ENCODE measurements around the gene MPHOSPH6. TPM values are rescaled to one million over a fixed set of nuclear protein-coding genes. Genes with fewer than 3 reads are reported as not detected.
"Not testable (repeated sequence)": the region's sequence is repeated elsewhere in the genome, so short reads cannot be mapped to it uniquely, and the experiment has no call there.

MPHOSPH6 gene
- total RNA-seq, 2 experiments from 2014 or later = 27.1 to 28.7 TPM

DNA sequence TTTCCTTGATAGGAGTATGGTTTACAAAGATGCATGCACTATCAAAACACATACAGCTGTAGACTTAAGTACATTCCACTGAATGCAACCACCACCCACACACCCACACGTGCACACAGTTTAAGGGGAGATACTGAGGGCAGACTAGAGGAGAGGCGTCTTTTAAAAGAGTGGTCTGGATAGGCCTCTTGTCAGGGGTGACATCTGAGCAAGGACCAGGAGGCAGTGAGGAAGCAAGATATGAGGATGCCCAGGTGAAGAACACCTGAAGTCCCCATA lies 12.6 kb downstream of the MPHOSPH6 start:
- Mint-ChIP-seq H3K9me3 (no peaks in the 10 kb centered on the region), H3K4me1 (peaks cover 17% of the 10 kb centered on the region), H3K27me3 (no peaks in the 10 kb centered on the region), H3K27ac (no peak overlapping the region), H3K4me3 (no peak overlapping the region), H3K36me3 (ENCODE audit: low read depth) (peaks cover 58% of the 10 kb centered on the region)
- DNase-seq = no peak
- ChIA-PET CTCF (no interaction called here), POLR2A (no interaction called here)

GRCh38 chr16:82156761-82157533 lies 13.1 kb downstream of the MPHOSPH6 start:
- POLR2A ChIA-PET = no interaction called here
- Mint-ChIP-seq H3K4me1 (peaks cover 12% of the 10 kb centered on the region), H3K9me3 (no peaks in the 10 kb centered on the region), H3K36me3 (ENCODE audit: low read depth) (peaks cover 57% of the 10 kb centered on the region), H3K27me3 (no peaks in the 10 kb centered on the region), H3K27ac (no peak overlapping the region), H3K4me3 (no peak overlapping the region)
- DNase-seq = no peak
- CTCF ChIA-PET = no interaction called here

- POLR2A ChIA-PET = interaction anchor here (1.8 kb wide), 1 partner anchor 16 kb away, joined by 7 read pairs; no protein-coding TSS in a partner anchor
- peaks cover 5% of the 10 kb centered on the region for H3K4me1 Mint-ChIP-seq
- no peak overlapping the region for H3K27ac Mint-ChIP-seq
- no peak overlapping the region for H3K4me3 Mint-ChIP-seq
- peaks cover 44% of the 10 kb centered on the region for H3K36me3 Mint-ChIP-seq (ENCODE audit: low read depth)
- no peak for DNase-seq
- H3K27me3 Mint-ChIP-seq = no peaks in the 10 kb centered on the region
- H3K9me3 Mint-ChIP-seq = no peaks in the 10 kb centered on the region
- CTCF ChIA-PET = interaction anchor here (1.2 kb wide), 1 partner anchor 11 kb away, joined by 4 read pairs; no protein-coding TSS in a partner anchor
These were observed 17.3 kb downstream of the MPHOSPH6 start for GRCh38 chr16:82152641-82153112.

DNA sequence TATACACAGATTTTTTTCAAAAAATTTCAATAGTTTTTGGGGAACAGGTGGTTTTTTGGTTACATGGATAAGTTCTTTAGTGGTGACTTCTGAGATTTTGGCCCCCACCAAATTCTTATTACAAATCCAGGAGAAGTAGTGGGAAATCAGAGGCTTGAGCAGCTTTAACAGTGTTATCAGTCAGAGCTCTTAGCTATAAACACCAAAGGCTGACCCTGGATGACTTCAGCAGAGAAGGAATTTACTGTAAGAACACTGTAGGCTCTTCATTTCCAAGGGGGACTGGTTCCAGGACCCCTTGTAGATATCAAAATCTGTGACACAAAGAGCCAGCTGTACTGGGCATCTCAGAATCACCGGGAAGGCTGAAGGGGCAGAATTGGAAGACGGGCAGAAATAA lies 17.8 kb downstream of the MPHOSPH6 start:
- Mint-ChIP-seq H3K9me3 (no peaks in the 10 kb centered on the region), H3K27ac (no peak overlapping the region), H3K27me3 (no peaks in the 10 kb centered on the region), H3K4me3 (no peak overlapping the region), H3K4me1 (no peaks in the 10 kb centered on the region), H3K36me3 (ENCODE audit: low read depth) (peaks cover 44% of the 10 kb centered on the region)
- CTCF ChIA-PET = interaction anchor here (1.4 kb wide), 1 partner anchor 11 kb away, joined by 4 read pairs; no protein-coding TSS in a partner anchor
- POLR2A ChIA-PET = interaction anchor here (1.8 kb wide), 1 partner anchor 17 kb away, joined by 7 read pairs; no protein-coding TSS in a partner anchor
- DNase-seq = no peak

DNA sequence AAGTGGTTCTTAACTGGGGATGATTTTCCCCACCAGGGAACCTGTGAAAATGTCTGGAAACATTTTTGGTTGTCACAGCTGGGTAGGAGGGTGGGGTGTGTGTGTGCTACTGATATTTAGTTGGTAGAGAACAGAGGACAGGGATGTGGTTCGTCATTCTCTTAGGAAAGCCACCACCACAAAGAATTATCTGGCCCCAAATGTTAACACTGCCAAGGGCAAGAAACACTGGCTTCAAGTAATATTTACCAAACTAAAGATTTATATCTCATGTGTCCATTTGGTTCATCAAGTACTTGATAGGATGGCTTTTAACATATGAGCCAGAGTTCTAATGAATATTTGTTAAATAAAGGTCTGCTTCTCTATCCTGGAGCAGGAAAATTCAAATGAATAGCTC lies 19.5 kb downstream of the MPHOSPH6 start:
- no peaks in the 10 kb centered on the region for H3K4me1 Mint-ChIP-seq
- no peaks in the 10 kb centered on the region for H3K27me3 Mint-ChIP-seq
- H3K27ac Mint-ChIP-seq = no peak overlapping the region
- no peak for DNase-seq
- ChIA-PET CTCF (interaction anchor here (1.4 kb wide), 1 partner anchor 13 kb away, joined by 4 read pairs; no protein-coding TSS in a partner anchor), POLR2A (no interaction called here)
- peaks cover 57% of the 10 kb centered on the region for H3K36me3 Mint-ChIP-seq (ENCODE audit: low read depth)
- no peak overlapping the region for H3K4me3 Mint-ChIP-seq
- no peaks in the 10 kb centered on the region for H3K9me3 Mint-ChIP-seq

GRCh38 chr16:82149536-82149935 lies 20.5 kb downstream of the MPHOSPH6 start:
- no peak for DNase-seq
- POLR2A ChIA-PET = no interaction called here
- CTCF ChIA-PET = no interaction called here
- Mint-ChIP-seq H3K27me3 (no peaks in the 10 kb centered on the region), H3K4me3 (no peak overlapping the region), H3K4me1 (no peaks in the 10 kb centered on the region), H3K36me3 (ENCODE audit: low read depth) (peaks cover 53% of the 10 kb centered on the region), H3K9me3 (no peaks in the 10 kb centered on the region), H3K27ac (no peak overlapping the region)

GRCh38 chr16:82147546-82147945 lies 22.5 kb downstream of the MPHOSPH6 start:
- CTCF ChIA-PET = no interaction called here
- Mint-ChIP-seq H3K27ac (no peak overlapping the region), H3K9me3 (no peaks in the 10 kb centered on the region), H3K36me3 (ENCODE audit: low read depth) (peaks cover 41% of the 10 kb centered on the region), H3K4me3 (no peak overlapping the region), H3K4me1 (no peaks in the 10 kb centered on the region), H3K27me3 (no peaks in the 10 kb centered on the region)
- POLR2A ChIA-PET = no interaction called here
- DNase-seq = no peak

DNA sequence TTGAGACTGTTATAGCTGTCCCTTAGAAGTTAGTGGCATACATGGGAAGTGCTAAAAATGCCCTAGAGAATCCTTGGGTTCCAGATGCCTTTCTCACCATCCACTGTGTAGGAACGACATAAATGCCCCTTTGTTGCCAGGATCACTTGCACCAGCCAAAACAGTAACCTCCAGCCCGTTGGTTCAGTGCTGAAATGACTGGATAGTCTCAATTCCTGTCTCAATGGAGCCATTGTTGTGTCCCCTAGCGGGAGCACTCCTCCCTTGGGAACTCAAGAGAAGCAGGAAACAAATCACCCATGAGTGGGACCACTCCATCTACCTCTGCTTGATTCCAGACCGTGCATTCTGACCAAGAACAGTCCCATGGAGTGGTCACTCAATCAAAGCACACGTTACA lies 23.1 kb downstream of the MPHOSPH6 start:
- DNase-seq = no peak
- H3K27me3 Mint-ChIP-seq = no peaks in the 10 kb centered on the region
- H3K9me3 Mint-ChIP-seq = no peaks in the 10 kb centered on the region
- ChIA-PET POLR2A (interaction anchor here (1.7 kb wide), 1 partner anchor 23 kb away, joined by 4 read pairs; the partner anchor contains the start of gene MPHOSPH6), CTCF (no interaction called here)
- peaks cover 37% of the 10 kb centered on the region for H3K36me3 Mint-ChIP-seq (ENCODE audit: low read depth)
- H3K4me3 Mint-ChIP-seq = no peak overlapping the region
- H3K27ac Mint-ChIP-seq = no peak overlapping the region
- no peaks in the 10 kb centered on the region for H3K4me1 Mint-ChIP-seq

DNA sequence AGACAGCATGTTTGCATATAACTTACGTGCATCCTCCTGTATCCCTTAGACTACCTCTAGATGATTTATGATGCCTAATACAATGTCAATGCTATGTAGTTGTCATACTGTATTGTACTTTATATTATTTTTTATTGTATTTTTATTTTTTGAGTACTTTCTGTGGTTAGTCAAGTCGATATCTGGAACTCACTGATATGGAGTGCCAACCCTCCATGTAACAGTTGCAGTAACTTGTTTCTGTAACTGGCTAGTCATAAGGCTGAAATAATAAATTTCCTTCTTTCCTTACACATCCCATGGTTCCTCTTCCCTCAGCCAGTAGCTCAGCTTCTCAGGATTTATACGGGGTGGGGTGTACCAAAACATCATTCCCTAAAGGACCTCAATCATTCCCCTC lies 23.5 kb downstream of the MPHOSPH6 start:
- Mint-ChIP-seq H3K36me3 (ENCODE audit: low read depth) (peaks cover 38% of the 10 kb centered on the region), H3K9me3 (no peaks in the 10 kb centered on the region), H3K4me1 (no peaks in the 10 kb centered on the region), H3K4me3 (no peak overlapping the region), H3K27ac (no peak overlapping the region), H3K27me3 (no peaks in the 10 kb centered on the region)
- ChIA-PET POLR2A (interaction anchor here (1.7 kb wide), 1 partner anchor 23 kb away, joined by 4 read pairs; the partner anchor contains the start of gene MPHOSPH6), CTCF (no interaction called here)
- no peak for DNase-seq

GRCh38 chr16:82139286-82139571 lies 30.8 kb downstream of the MPHOSPH6 start:
- H3K36me3 Mint-ChIP-seq (ENCODE audit: low read depth) = peaks cover 21% of the 10 kb centered on the region
- H3K4me1 Mint-ChIP-seq, DNase-seq, H3K27me3 Mint-ChIP-seq, POLR2A ChIA-PET, CTCF ChIA-PET, H3K9me3 Mint-ChIP-seq, H3K27ac Mint-ChIP-seq: not testable (repeated sequence)
- peak overlapping the region; percentile 30 for H3K4me3 Mint-ChIP-seq

DNA sequence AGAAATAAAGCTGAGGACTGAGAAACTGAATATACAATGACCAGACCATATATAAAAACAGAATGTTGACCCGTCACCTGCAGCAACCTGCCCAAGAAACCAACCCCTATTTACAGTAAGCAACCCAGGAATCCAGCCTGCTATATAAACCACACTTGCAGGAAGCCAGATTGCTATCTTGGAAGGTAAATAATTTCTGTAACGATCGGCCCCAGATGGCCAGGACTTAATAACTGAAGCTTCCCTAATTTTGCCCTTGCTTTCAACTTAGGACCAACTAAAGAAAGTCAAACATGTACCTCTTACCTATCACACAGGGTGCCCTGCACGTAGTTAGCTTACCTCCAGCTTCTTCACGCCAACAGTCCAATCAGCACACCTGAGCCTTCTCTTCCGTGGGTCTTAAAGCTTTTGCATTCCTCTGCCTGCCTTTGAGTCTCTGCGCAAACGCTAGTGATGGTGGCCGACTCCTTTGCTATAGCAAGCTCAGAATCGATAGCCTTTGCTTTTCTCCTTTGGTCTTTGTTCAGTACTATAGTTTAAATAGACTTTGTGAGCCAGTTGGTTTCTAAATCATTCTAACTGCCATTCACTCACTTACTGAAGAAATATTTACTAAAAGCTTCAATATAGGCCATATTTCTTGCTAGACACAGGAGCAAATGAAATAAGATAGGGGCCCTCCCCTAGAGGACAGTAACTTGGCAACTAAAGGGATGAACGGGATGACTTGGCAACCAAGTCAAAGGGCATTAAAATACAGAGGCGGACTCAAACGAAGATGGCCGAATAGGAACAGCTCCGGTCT lies 31.3 kb downstream of the MPHOSPH6 start:
- H3K27ac Mint-ChIP-seq = no peak overlapping the region
- H3K27me3 Mint-ChIP-seq = no peaks in the 10 kb centered on the region
- POLR2A ChIA-PET = no interaction called here

DNA sequence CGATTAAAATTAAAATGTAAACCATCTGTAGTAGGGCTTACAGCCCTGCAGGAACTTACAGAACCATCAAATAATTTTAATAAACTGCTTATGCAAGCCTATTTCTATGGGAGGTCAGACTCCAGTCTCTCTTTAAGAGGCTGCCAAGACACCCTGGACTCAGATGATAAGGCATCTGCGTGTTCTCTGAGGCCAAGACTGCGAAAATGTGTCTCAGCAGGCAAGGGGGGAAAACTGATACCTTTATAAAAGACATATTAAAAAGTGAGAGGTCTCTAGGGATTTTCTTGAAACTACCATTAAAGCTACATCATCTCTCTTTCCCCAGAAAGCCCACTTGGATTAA lies 32.2 kb downstream of the MPHOSPH6 start:
- no peak overlapping the region for H3K4me3 Mint-ChIP-seq
- peaks cover 19% of the 10 kb centered on the region for H3K36me3 Mint-ChIP-seq (ENCODE audit: low read depth)
- H3K4me1 Mint-ChIP-seq = peaks cover 19% of the 10 kb centered on the region
- no peak for DNase-seq
- CTCF ChIA-PET = interaction anchor here (0.8 kb wide), 1 partner anchor 47 kb away, joined by 3 read pairs; no protein-coding TSS in a partner anchor
- H3K9me3 Mint-ChIP-seq = no peaks in the 10 kb centered on the region
- H3K27ac Mint-ChIP-seq = no peak overlapping the region
- H3K27me3 Mint-ChIP-seq = no peaks in the 10 kb centered on the region
- POLR2A ChIA-PET = no interaction called here

More for the DNA sequence above, 31.3 kb downstream of the MPHOSPH6 start:
- Mint-ChIP-seq H3K9me3 (no peaks in the 10 kb centered on the region), H3K4me3 (peak overlapping the region; percentile 30), H3K4me1 (peaks cover 13% of the 10 kb centered on the region), H3K36me3 (ENCODE audit: low read depth) (peaks cover 21% of the 10 kb centered on the region)
- CTCF ChIA-PET = no interaction called here
- DNase-seq = no peak

DNA sequence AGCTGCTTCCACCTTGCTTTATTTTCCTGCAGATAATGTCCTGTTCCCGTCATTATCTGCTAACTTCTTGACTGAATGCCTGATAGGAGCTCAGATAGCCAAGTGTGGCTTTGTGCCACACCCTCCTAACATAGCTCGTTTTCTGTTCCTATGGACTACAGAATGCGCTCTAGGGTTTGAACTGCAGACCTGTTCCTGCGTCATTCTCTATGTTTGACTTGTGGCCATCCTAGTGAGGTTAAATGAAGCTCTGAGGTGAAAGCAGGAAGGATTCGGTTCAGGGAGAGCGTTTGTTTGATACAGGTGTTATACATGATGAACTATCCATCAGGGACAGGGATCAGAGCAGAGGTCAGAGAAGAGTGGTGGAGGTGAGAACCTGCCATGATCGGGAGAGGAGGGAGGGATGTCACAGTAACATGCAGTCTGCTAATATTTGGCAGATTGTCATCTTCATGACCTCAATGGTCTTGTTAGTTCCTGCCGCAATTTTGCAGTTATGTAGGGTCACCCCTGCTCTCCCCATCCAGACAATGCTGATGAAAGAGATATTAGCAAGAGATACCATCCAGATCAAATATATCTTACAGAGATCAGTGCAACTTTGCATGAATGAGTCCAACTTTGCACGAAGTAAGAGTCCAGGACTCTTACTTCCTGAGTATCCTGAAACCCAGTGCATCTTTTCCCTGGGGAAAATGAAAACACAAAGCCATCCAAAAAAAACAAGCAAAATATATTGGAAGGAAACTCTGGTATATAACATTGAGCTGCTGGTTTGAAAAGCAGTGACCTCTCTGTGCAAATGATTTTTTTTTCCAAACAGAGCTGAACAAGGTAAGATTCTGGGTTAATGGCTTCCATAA lies 32.8 kb downstream of the MPHOSPH6 start:
- no peak for DNase-seq
- POLR2A ChIA-PET = no interaction called here
- peaks cover 19% of the 10 kb centered on the region for H3K36me3 Mint-ChIP-seq (ENCODE audit: low read depth)

More for the DNA sequence above, 32.8 kb downstream of the MPHOSPH6 start:
- no peaks in the 10 kb centered on the region for H3K9me3 Mint-ChIP-seq
- H3K4me3 Mint-ChIP-seq = no peak overlapping the region
- peaks cover 19% of the 10 kb centered on the region for H3K4me1 Mint-ChIP-seq
- H3K27me3 Mint-ChIP-seq = no peaks in the 10 kb centered on the region
- CTCF ChIA-PET = interaction anchor here (0.8 kb wide), 1 partner anchor 46 kb away, joined by 3 read pairs; no protein-coding TSS in a partner anchor
- H3K27ac Mint-ChIP-seq = no peak overlapping the region

All from activated CD4-positive, alpha-beta memory T cell treated with anti-CD3 and anti-CD28 coated beads, Interleukin-2, amount 10 ng/mL, durations not matched to agents 7 days and 5 days (primary cell).